Left lung (tissue), 10 donors: Measurements from ENCODE around the gene UPF1. TPM values are rescaled to one million over a fixed set of nuclear protein-coding genes. Genes with fewer than 3 reads are reported as not detected.
A peak's percentile ranks its signal among the peaks of the same experiment; 100 is the strongest.

Source experiments
- ATAC-seq: fragments of 200-7000 bp; cut with Tn5 transposase; one replicate; pipeline ENCODE4 v1.9.1; 2020; ENCODE audit warnings: moderate library complexity
- DNase-seq, 4 donors: peaks; one replicate each; pipeline ENCODE4 v3.0.0-alpha.2; 2013 to 2020
- H3K27ac ChIP-seq, 2 donors: fragments of 200-600 bp; sonication (generic) in 1 of 2; one replicate each; pipeline versions ENCODE4 v1.5.0 to v1.8.0; 2020 to 2021
- H3K27me3 ChIP-seq, 2 donors: fragments of 200-600 bp; sonication (generic) in 1 of 2; one replicate each; pipeline versions ENCODE4 v1.5.0 to v1.8.0; 2020 to 2021
- H3K36me3 ChIP-seq, 2 donors: fragments of 200-600 bp; sonication (generic) in 1 of 2; one replicate each; pipeline versions ENCODE4 v1.5.0 to v1.8.0; 2020 to 2021
- H3K4me1 ChIP-seq, 2 donors: fragments of 200-600 bp; one replicate each; pipeline ENCODE4 v1.8.0; 2021
- H3K4me3 ChIP-seq, 2 donors: fragments of 200-600 bp; sonication (generic) in 1 of 2; one replicate each; pipeline versions ENCODE4 v1.5.0 to v1.8.0; 2020 to 2021; ENCODE audit warnings: mild to moderate bottlenecking in 1 of 2
- H3K9me3 ChIP-seq, 2 donors: fragments of 200-600 bp; sonication (generic) in 1 of 2; one replicate each; pipeline versions ENCODE4 v1.5.0 to v1.8.0; 2020 to 2021
- intact Hi-C, 2 donors: fragments of 100-400 bp; cut with DNase I; formaldehyde crosslinking; loops; one replicate each; pipeline versions ENCODE4 v1.11.2 to v1.14.2; 2022
- polyA plus RNA-seq, 6 donors: library from polyadenylated mRNA; unstranded; fragments of 120-200 nt; gene quantifications; one replicate each; pipeline ENCODE4 v1.2.1, GENCODE V29; 2013; ENCODE audit not compliant: insufficient read length in 6 of 6
- total RNA-seq, 2 donors: library from RNA; stranded (reverse); fragmentation: NEBNext Ultra II Directional; extraction: Animal tissue kit (Norgen Biotek cat#: 25700); gene quantifications; one replicate each; pipeline ENCODE4 v1.2.1, GENCODE V29; 2021
- TF ChIP-seq, protein P1 (sequence below), 2 donors: fragments of 200-600 bp; sonication (generic) in 1 of 2; IDR thresholded peaks; one replicate each; pipeline versions ENCODE4 v1.5.0 to v1.8.0; 2021; ENCODE audit warnings: antibody characterized with exemption in 2 of 2
- donor health status: DM: no; HTN: yes; CAD: no.
- donor health status: DM: no; HTN: no; CAD: no.

Gene UPF1
- total and polyA plus RNA-seq, 8 donors: 49.1 to 80.9 (median 55.3) TPM

DNA sequence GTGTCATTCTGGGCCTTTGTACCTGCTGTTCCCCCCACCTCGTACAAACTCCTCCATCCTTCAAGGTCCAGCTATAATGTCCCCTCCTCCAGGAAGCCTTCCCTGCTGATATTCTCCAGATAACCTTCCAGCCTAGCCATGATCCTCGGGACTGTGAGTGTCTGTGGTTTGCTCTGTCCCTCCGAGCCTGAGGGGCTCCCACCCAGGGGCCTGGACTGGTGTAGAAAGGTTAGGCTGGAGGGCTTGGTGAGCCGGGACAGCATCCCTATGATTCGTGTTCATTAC lies 37.8 kb upstream of the UPF1 start:
- no peak for DNase-seq
- no peaks in the 10 kb centered on the region for H3K9me3 ChIP-seq
- intact Hi-C loops: no loop called here

GRCh38 chr19:18794692-18795091 lies 37.1 kb upstream of the UPF1 start:
- Histone ChIP-seq H3K4me3 (no peak overlapping the region), H3K36me3 (no peaks in the 10 kb centered on the region), H3K9me3 (no peaks in the 10 kb centered on the region), H3K27me3 (peaks cover 25 to 95% of the 10 kb centered on the region in 2 donors), H3K4me1 (peaks cover 8 to 14% of the 10 kb centered on the region in 2 donors), H3K27ac (no peak overlapping the region)
- TF ChIP-seq, protein P1, sequence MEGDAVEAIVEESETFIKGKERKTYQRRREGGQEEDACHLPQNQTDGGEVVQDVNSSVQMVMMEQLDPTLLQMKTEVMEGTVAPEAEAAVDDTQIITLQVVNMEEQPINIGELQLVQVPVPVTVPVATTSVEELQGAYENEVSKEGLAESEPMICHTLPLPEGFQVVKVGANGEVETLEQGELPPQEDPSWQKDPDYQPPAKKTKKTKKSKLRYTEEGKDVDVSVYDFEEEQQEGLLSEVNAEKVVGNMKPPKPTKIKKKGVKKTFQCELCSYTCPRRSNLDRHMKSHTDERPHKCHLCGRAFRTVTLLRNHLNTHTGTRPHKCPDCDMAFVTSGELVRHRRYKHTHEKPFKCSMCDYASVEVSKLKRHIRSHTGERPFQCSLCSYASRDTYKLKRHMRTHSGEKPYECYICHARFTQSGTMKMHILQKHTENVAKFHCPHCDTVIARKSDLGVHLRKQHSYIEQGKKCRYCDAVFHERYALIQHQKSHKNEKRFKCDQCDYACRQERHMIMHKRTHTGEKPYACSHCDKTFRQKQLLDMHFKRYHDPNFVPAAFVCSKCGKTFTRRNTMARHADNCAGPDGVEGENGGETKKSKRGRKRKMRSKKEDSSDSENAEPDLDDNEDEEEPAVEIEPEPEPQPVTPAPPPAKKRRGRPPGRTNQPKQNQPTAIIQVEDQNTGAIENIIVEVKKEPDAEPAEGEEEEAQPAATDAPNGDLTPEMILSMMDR (IDR thresholded peaks at IDR 0.05): no peak
- intact Hi-C loops: no loop called here
- ATAC-seq: no peak
- DNase-seq: no peak

More for the DNA sequence above, 37.8 kb upstream of the UPF1 start:
- TF ChIP-seq, protein P1 (IDR thresholded peaks at IDR 0.05): no peak
- H3K4me3 ChIP-seq: no peak overlapping the region
- no peak overlapping the region for H3K27ac ChIP-seq
- H3K4me1 ChIP-seq: peaks cover 15 to 21% of the 10 kb centered on the region in 2 donors
- ATAC-seq: no peak
- H3K36me3 ChIP-seq: no peaks in the 10 kb centered on the region
- H3K27me3 ChIP-seq: peaks cover 32 to 100% of the 10 kb centered on the region in 2 donors

- peak; percentile 38 for ATAC-seq
- Histone ChIP-seq H3K27me3 (peaks cover 17 to 92% of the 10 kb centered on the region in 2 donors), H3K27ac (no peak overlapping the region), H3K4me1 (peaks cover 0 to 5% of the 10 kb centered on the region in 2 donors), H3K4me3 (no peak overlapping the region), H3K36me3 (no peaks in the 10 kb centered on the region), H3K9me3 (no peaks in the 10 kb centered on the region)
- intact Hi-C loops: no loop called here
- DNase-seq: peak in 1 of 4 donors; percentile 67
- TF ChIP-seq, protein P1 (IDR thresholded peaks at IDR 0.05): no peak
These were observed 36.2 kb upstream of the UPF1 start for GRCh38 chr19:18795540-18795939.

GRCh38 chr19:18796239-18796638 lies 35.5 kb upstream of the UPF1 start:
- Histone ChIP-seq H3K4me3 (no peak overlapping the region), H3K9me3 (no peaks in the 10 kb centered on the region), H3K27ac (no peak overlapping the region), H3K36me3 (no peaks in the 10 kb centered on the region), H3K27me3 (peaks cover 10 to 92% of the 10 kb centered on the region in 2 donors), H3K4me1 (no peaks in the 10 kb centered on the region)
- intact Hi-C loops: no loop called here
- no peak for ATAC-seq
- no peak for DNase-seq
- TF ChIP-seq, protein P1 (IDR thresholded peaks at IDR 0.05): no peak

- Histone ChIP-seq H3K4me1 (no peaks in the 10 kb centered on the region), H3K4me3 (no peak overlapping the region), H3K36me3 (no peaks in the 10 kb centered on the region), H3K27ac (no peak overlapping the region), H3K27me3 (peaks cover 0 to 83% of the 10 kb centered on the region in 2 donors), H3K9me3 (no peaks in the 10 kb centered on the region)
- ATAC-seq (peak; percentile 70), DNase-seq (peak in 2 of 4 donors; percentile 33 to 76)
- TF ChIP-seq, protein P1 (IDR thresholded peaks at IDR 0.05): no peak
- intact Hi-C loops: no loop called here
These were observed 33.1 kb upstream of the UPF1 start for GRCh38 chr19:18798384-18799352.
